Measurements from ENCODE around the gene LRCH3.

- TF ChIP-seq CTCF (IDR thresholded peaks at IDR 0.05) (no peak), POLR2A (IDR thresholded peaks at IDR 0.05) (no peak)
Measured at GRCh38 chr3:197790033-197790432, 1.0 kb upstream of the LRCH3 start.

All from heart left ventricle (tissue), 13 donors.